HCT116 (cell line): ENCODE data around the gene GRIN1. TPM values are rescaled to one million over a fixed set of nuclear protein-coding genes. Genes with fewer than 3 reads are reported as not detected.

ENCODE experiments used
- ATAC-seq: fragments of 200-7000 bp; cut with Tn5 transposase; 2 replicates; pipeline ENCODE4 v1.9.1; 2020; ENCODE audit warnings: mild to moderate bottlenecking, moderate library complexity
- BruUV-seq: library from RNA; stranded (reverse); fragments of 400-500 nt; replicated peaks from 2 replicates; lab custom pipeline; 2021; lab: Mats Ljungman, UMichigan
- CTCF ChIA-PET: fragments of 300-600 bp; sonication (Branson Sonifier 250); formaldehyde crosslinking; loops from one replicate; lab custom pipeline; 2021; ENCODE audit warnings: antibody characterized with exemption; lab: Charles Lee
- POLR2A ChIA-PET: fragments of 300-600, 350-600 bp; sonication (Branson Sonifier 250); formaldehyde crosslinking; loops from one replicate; lab custom pipeline; 2021; ENCODE audit warnings: antibody characterized with exemption; lab: Charles Lee
- RAD21 ChIA-PET, 2 experiments: fragments of 300-600 bp; sonication (Branson Sonifier 250); formaldehyde crosslinking; loops; one replicate each; lab custom pipeline; 2023; ENCODE audit warnings: low total read pairs in 2 of 2; ENCODE audit not compliant: uncharacterized antibody in 2 of 2, unreplicated experiment in 2 of 2, low non-redundant PET in 1 of 2; lab: Charles Lee
- DNase-seq: peaks from one replicate; pipeline ENCODE4 v3.0.0-alpha.2; 2010; ENCODE audit warnings: low read depth, low spot score
- H2AFZ ChIP-seq: fragments of 200-600 bp; shearing (Covaris generic), sonication (generic); 2 replicates; pipeline ENCODE4 v1.6.1; 2017; ENCODE audit warnings: low read depth, mixed run types, mixed read lengths, antibody characterized with exemption, low read length; ENCODE audit not compliant: poor library complexity, severe bottlenecking
- H3K27ac ChIP-seq: 2 replicates; pipeline ENCODE4 v1.5.1; 2012; ENCODE audit warnings: low read depth, low read length
- H3K27me3 ChIP-seq: fragments of 200-600 bp; sonication (generic); 2 replicates; pipeline ENCODE4 v1.6.1; 2016; ENCODE audit warnings: mixed run types, low read length, mixed read lengths; ENCODE audit not compliant: insufficient read depth
- H3K36me3 ChIP-seq, 2 experiments: fragments of 200-500 bp in 1 of 2; fragments of 200-600 bp in 1 of 2; sonication (Bioruptor generic) in 1 of 2; sonication (generic) in 1 of 2; 2 replicates each; pipeline versions ENCODE4 v1.5.1 to v1.6.1; 2014 to 2016; ENCODE audit warnings: low read length in 2 of 2, inconsistent platforms in 1 of 2, mixed read lengths in 1 of 2, mixed run types in 1 of 2; ENCODE audit not compliant: insufficient read depth in 2 of 2, control insufficient read depth in 1 of 2
- H3K4me1 ChIP-seq, 2 experiments: fragments of 200-600 bp in 1 of 2; sonication (generic) in 1 of 2; 2 replicates each; pipeline versions ENCODE4 v1.5.1 to v1.6.1; 2012 to 2017; ENCODE audit warnings: low read length in 2 of 2, inconsistent platforms in 1 of 2, mild to moderate bottlenecking in 1 of 2, mixed read lengths in 1 of 2, mixed run types in 1 of 2, moderate library complexity in 1 of 2; ENCODE audit not compliant: insufficient read depth in 2 of 2, control insufficient read depth in 1 of 2
- H3K4me2 ChIP-seq: fragments of 200-600 bp; sonication (generic); 2 replicates; pipeline ENCODE4 v1.6.1; 2017; ENCODE audit warnings: mixed run types, low read length, mixed read lengths
- H3K4me3 ChIP-seq, 2 experiments: fragments of 200-600 bp in 1 of 2; sonication (generic) in 1 of 2; replicated peaks in 1 of 2; 2 replicates each; pipeline ENCODE4 v1.5.1; 2011 to 2016; ENCODE audit warnings: low read length in 2 of 2, control low read depth in 1 of 2, low read depth in 1 of 2, mild to moderate bottlenecking in 1 of 2, mixed read lengths in 1 of 2, mixed run types in 1 of 2
- H3K79me2 ChIP-seq: fragments of 200-600 bp; sonication (generic); 2 replicates; pipeline ENCODE4 v1.6.1; 2017; ENCODE audit warnings: mild to moderate bottlenecking, mixed run types, low read length, moderate library complexity, mixed read lengths; ENCODE audit not compliant: insufficient read depth
- H3K9ac ChIP-seq: fragments of 200-600 bp; sonication (generic); 2 replicates; pipeline ENCODE4 v1.6.1; 2016; ENCODE audit warnings: low read length, mixed read lengths
- H3K9me2 ChIP-seq: fragments of 200-600 bp; sonication (generic), shearing (Covaris generic); 2 replicates; pipeline ENCODE4 v1.6.1; 2017; ENCODE audit warnings: mixed run types, mild to moderate bottlenecking, moderate library complexity; ENCODE audit not compliant: insufficient read depth
- H3K9me3 ChIP-seq, 2 experiments: fragments of 200-500 bp in 1 of 2; fragments of 200-600 bp in 1 of 2; sonication (Bioruptor generic) in 1 of 2; sonication (generic) in 1 of 2; 2 replicates each; pipeline ENCODE4 v1.6.1; 2014 to 2017; ENCODE audit warnings: low read length in 2 of 2, mixed read lengths in 2 of 2, inconsistent platforms in 1 of 2, low read depth in 1 of 2, mild to moderate bottlenecking in 1 of 2, mixed run types in 1 of 2, moderate library complexity in 1 of 2; ENCODE audit not compliant: control insufficient read depth in 1 of 2, insufficient read depth in 1 of 2
- H4K20me1 ChIP-seq: fragments of 200-600 bp; sonication (generic), shearing (Covaris generic); 2 replicates; pipeline ENCODE4 v1.6.1; 2017; ENCODE audit warnings: mixed run types, mild to moderate bottlenecking, moderate library complexity; ENCODE audit not compliant: insufficient read depth
- CBX3 ChIP-seq: IDR thresholded peaks from 2 replicates; pipeline ENCODE4 v1.6.1; 2012; ENCODE audit warnings: low read depth
- EGR1 ChIP-seq: IDR thresholded peaks from 2 replicates; pipeline ENCODE4 v1.6.1; 2012; ENCODE audit warnings: low read depth
- ELF1 ChIP-seq: IDR thresholded peaks from 2 replicates; pipeline ENCODE4 v1.6.1; 2012; ENCODE audit warnings: low read depth, borderline replicate concordance
- EZH2phosphoT487 ChIP-seq: fragments of 200-600 bp; IDR thresholded peaks from 2 replicates; pipeline ENCODE4 v1.6.1; 2018; ENCODE audit warnings: antibody characterized with exemption, borderline replicate concordance
- JUND ChIP-seq: IDR thresholded peaks from 2 replicates; pipeline ENCODE4 v1.6.1; 2012
- POLR2A ChIP-seq: IDR thresholded peaks from 2 replicates; pipeline ENCODE4 v1.7.0; 2011; ENCODE audit warnings: borderline replicate concordance; ENCODE audit not compliant: insufficient read depth, insufficient read length; ENCODE audit errors: extremely low read depth
- POLR2AphosphoS5 ChIP-seq: IDR thresholded peaks from 2 replicates; pipeline ENCODE4 v1.6.1; 2011; ENCODE audit warnings: mild to moderate bottlenecking, low read depth, low read length, moderate library complexity
- RAD21 ChIP-seq: IDR thresholded peaks from 2 replicates; pipeline ENCODE4 v1.6.1; 2012; ENCODE audit warnings: low read depth, mild to moderate bottlenecking
- SP1 ChIP-seq: IDR thresholded peaks from 2 replicates; pipeline ENCODE4 v1.6.1; 2012; ENCODE audit warnings: low read depth
- TCF7L2 ChIP-seq: IDR thresholded peaks from 2 replicates; pipeline ENCODE4 v1.7.0; 2011; ENCODE audit warnings: borderline replicate concordance, inconsistent platforms; ENCODE audit not compliant: insufficient read depth, insufficient read length; ENCODE audit errors: extremely low read depth
- ZFX ChIP-seq: fragments of 450-650 bp; IDR thresholded peaks from 2 replicates; pipeline ENCODE4 v1.6.1; 2017
- ZNF274 ChIP-seq: fragments of 200-500 bp; sonication (Bioruptor generic); IDR thresholded peaks from 2 replicates; pipeline ENCODE4 v1.6.1; 2014; ENCODE audit warnings: mild to moderate bottlenecking, low read depth, low read length, inconsistent platforms
- intact Hi-C: fragments of 100-400 bp; cut with micrococcal nuclease; formaldehyde crosslinking; loops from 2 replicates; pipeline ENCODE4 v1.10.0; 2022
- total RNA-seq: library from RNA; stranded (reverse); gene quantifications from one replicate; pipeline ENCODE4 v1.2.1, GENCODE V29; 2021; ENCODE audit not compliant: unreplicated experiment
- TF ChIP-seq, protein P1 (sequence below): IDR thresholded peaks from 2 replicates; pipeline ENCODE4 v1.6.1; 2011; ENCODE audit warnings: mild to moderate bottlenecking, low read length, moderate library complexity; ENCODE audit not compliant: insufficient replicate concordance; ENCODE audit errors: extremely low read depth
- TF ChIP-seq, protein P2 (sequence below), 3 experiments: fragments of 200-600 bp in 1 of 3; sonication (generic) in 1 of 3; IDR thresholded peaks in 2 of 3; conservative IDR thresholded peaks in 1 of 3; 2 replicates each; pipeline ENCODE4 v1.5.1; 2012 to 2017; ENCODE audit warnings: low read depth in 2 of 3, low read length in 2 of 3, antibody characterized with exemption in 1 of 3, borderline replicate concordance in 1 of 3, control low read depth in 1 of 3, mild to moderate bottlenecking in 1 of 3, mixed read lengths in 1 of 3, mixed run types in 1 of 3, moderate library complexity in 1 of 3; ENCODE audit not compliant: insufficient read depth in 1 of 3

Gene GRIN1
- total RNA-seq, 1 experiment from 2014 or later = 23.1 TPM

DNA sequence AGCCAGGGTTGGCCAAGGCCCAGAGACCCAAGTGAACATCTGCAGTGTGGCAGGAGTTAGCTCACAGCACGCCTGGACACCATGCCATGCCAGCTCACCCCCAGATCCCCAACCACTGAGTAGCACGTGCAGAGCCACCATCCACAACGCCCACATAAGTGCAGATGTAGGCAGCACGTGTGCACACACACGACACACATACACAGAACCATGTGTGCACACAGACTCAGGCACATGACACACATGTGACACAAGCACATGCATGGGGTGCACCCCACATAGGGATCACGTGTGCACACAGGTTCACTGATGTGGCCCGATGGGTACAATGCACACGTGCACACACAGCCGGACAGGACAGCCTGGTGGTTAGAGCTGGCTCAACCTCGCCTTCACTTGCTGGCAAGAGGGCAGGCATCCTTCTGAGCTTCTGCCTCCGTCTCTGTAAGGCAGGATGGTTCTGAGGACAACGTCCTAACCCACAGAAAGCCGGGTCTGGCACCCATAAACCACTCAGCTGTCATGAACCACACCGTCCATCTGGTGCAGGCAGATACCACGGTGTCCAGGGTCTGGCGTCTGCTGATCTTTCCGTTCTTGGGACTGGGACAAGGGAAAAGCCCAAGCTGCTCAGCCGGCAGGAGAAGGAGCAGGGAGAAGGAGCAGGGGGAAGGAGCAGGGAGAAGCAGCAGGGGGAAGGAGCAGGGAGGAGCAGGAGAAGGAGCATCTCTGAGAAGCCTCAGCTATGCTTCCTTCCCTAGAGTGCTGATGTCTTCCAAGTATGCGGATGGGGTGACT, 18.9 kb downstream of the GRIN1 start:
- ChIA-PET CTCF (interaction anchor here (1.2 kb wide), 1 partner anchor 79 kb away, joined by 3 read pairs; no protein-coding TSS in a partner anchor), POLR2A (interaction anchor here (0.6 to 0.7 kb wide), 2 partner anchors 25 to 43 kb away, joined by 3 to 5 read pairs; partner anchors contain the start of gene TPRN), RAD21 (no interaction called here)
- no peaks in the 10 kb centered on the region for H3K36me3 ChIP-seq
- no peak overlapping the region for H2AFZ ChIP-seq
- H3K4me1 ChIP-seq = peaks cover 3 to 42% of the 10 kb centered on the region in 2 experiments; a peak in 3 of 4 replicates
- intact Hi-C loops = no loop called here
- H3K9me2 ChIP-seq = no peaks in the 10 kb centered on the region
- H3K4me2 ChIP-seq = no peak overlapping the region
- no peaks in the 10 kb centered on the region for H4K20me1 ChIP-seq
- TF ChIP-seq JUND = no peak
- TF ChIP-seq RAD21 = no peak
- TF ChIP-seq CBX3 = no peak
- TF ChIP-seq POLR2AphosphoS5 = no peak
- TF ChIP-seq EZH2phosphoT487 = no peak
- no peak for TF ChIP-seq ELF1
- TF ChIP-seq POLR2A = no peak
- TF ChIP-seq ZFX = no peak
- no peak overlapping the region for H3K4me3 ChIP-seq
- no TSS peak for BruUV-seq
- DNase-seq = no peak
- H3K27me3 ChIP-seq = no peaks in the 10 kb centered on the region
- no peak for ATAC-seq
- H3K27ac ChIP-seq = peak overlapping the region; percentile 42; the same call in 1 of the 2 replicates
- H3K9me3 ChIP-seq = no peaks in the 10 kb centered on the region; a peak in 1 of 4 replicates
- H3K79me2 ChIP-seq = no peaks in the 10 kb centered on the region
- H3K9ac ChIP-seq = no peak overlapping the region

DNA sequence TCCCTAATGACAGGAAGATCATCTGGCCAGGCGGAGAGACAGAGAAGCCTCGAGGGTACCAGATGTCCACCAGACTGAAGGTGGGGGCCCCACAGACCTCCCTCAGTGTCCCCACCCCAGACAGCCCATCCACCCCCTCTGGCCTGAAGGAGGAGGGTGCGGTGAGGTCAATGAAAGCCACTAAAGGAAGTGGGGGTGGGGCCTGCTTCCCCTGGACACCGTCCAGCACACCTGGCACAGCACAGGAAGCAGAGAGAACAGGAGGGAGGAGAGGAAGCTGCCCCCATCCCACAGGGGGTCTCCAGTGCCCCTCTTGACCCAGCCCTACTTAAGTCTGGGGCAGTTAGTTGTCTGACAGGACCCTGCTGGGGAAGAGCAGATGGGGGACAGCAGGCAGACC, 19.7 kb downstream of the GRIN1 start:
- TF ChIP-seq JUND = no peak
- TF ChIP-seq CBX3 = no peak
- TF ChIP-seq TCF7L2 = no peak
- TF ChIP-seq SP1 = no peak
- TF ChIP-seq ZNF274 = no peak
- no peak for TF ChIP-seq EGR1
- TF ChIP-seq, protein P1, sequence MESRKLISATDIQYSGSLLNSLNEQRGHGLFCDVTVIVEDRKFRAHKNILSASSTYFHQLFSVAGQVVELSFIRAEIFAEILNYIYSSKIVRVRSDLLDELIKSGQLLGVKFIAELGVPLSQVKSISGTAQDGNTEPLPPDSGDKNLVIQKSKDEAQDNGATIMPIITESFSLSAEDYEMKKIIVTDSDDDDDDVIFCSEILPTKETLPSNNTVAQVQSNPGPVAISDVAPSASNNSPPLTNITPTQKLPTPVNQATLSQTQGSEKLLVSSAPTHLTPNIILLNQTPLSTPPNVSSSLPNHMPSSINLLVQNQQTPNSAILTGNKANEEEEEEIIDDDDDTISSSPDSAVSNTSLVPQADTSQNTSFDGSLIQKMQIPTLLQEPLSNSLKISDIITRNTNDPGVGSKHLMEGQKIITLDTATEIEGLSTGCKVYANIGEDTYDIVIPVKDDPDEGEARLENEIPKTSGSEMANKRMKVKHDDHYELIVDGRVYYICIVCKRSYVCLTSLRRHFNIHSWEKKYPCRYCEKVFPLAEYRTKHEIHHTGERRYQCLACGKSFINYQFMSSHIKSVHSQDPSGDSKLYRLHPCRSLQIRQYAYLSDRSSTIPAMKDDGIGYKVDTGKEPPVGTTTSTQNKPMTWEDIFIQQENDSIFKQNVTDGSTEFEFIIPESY = no peak
- no peak for TF ChIP-seq POLR2A
- TF ChIP-seq, protein P2, sequence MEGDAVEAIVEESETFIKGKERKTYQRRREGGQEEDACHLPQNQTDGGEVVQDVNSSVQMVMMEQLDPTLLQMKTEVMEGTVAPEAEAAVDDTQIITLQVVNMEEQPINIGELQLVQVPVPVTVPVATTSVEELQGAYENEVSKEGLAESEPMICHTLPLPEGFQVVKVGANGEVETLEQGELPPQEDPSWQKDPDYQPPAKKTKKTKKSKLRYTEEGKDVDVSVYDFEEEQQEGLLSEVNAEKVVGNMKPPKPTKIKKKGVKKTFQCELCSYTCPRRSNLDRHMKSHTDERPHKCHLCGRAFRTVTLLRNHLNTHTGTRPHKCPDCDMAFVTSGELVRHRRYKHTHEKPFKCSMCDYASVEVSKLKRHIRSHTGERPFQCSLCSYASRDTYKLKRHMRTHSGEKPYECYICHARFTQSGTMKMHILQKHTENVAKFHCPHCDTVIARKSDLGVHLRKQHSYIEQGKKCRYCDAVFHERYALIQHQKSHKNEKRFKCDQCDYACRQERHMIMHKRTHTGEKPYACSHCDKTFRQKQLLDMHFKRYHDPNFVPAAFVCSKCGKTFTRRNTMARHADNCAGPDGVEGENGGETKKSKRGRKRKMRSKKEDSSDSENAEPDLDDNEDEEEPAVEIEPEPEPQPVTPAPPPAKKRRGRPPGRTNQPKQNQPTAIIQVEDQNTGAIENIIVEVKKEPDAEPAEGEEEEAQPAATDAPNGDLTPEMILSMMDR (IDR thresholded peaks at IDR 0.05 in 2 of 3, conservative IDR thresholded peaks at IDR 0.05 in 1 of 3; ENCODE audit: borderline replicate concordance in 1 of 3, insufficient read depth in 1 of 3, low read depth in 2 of 3, low read length in 2 of 3) = no peak
- TF ChIP-seq ELF1 = no peak
- no peak for TF ChIP-seq RAD21
- no peaks in the 10 kb centered on the region for H4K20me1 ChIP-seq
- H3K27me3 ChIP-seq = no peaks in the 10 kb centered on the region
- peaks cover 5 to 50% of the 10 kb centered on the region in 2 experiments; a peak in 3 of 4 replicates for H3K4me1 ChIP-seq
- RAD21 ChIA-PET = no interaction called here
- H3K4me3 ChIP-seq = no peak overlapping the region
- H3K9me3 ChIP-seq = no peaks in the 10 kb centered on the region
- H3K36me3 ChIP-seq = no peaks in the 10 kb centered on the region
- no peak overlapping the region for H3K9ac ChIP-seq
- POLR2A ChIA-PET = interaction anchor here (0.6 kb wide), 1 partner anchor 26 kb away, joined by 5 read pairs; no protein-coding TSS in a partner anchor
- H3K79me2 ChIP-seq = no peaks in the 10 kb centered on the region
- H3K4me2 ChIP-seq = 0 out of 2 replicates have a peak overlapping the region, but pooled peaks have one; percentile 17
- no peak overlapping the region for H3K27ac ChIP-seq
- CTCF ChIA-PET = no interaction called here
- no peak overlapping the region for H2AFZ ChIP-seq
- ATAC-seq = no peak
- no TSS peak for BruUV-seq
- H3K9me2 ChIP-seq = no peaks in the 10 kb centered on the region
- DNase-seq = no peak
- intact Hi-C loops = no loop called here
